GM18519 (cell line): ENCODE measurements around the gene ROBO2.
A peak's percentile ranks its signal among the peaks of the same experiment; 100 is the strongest.

Experiments
- ATAC-seq: cut with Tn5 transposase; IDR thresholded peaks from one replicate; pipeline ENCODE4 v1.9.1; 2021; ENCODE audit warnings: mild to moderate bottlenecking, moderate library complexity; ENCODE audit not compliant: unreplicated experiment, low FRiP score

ROBO2 gene

DNA sequence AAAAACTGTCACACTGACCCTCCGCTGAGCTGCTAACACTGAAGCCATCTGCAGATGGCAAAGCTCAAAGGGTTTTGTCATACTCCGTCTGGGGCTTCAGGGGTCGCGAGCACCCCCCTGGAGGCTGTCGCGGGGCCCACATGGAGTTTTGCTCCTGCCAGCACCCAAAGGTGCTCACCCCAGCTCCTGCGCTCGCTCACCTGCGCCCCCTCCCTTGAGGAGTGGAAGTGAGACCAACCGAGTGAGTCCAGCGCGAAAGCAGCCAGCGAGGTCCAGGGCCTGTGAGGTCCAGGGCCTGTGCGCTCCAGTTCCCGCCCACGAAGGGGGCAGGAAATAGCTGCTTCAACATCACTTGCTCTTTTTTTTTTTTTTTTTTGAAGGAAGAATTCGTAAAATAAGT is 208.5 kb downstream of the ROBO2 start:
- no peak for ATAC-seq

- no peak for ATAC-seq
Observed at GRCh38 chr3:77251136-77251535, 211.2 kb downstream of the ROBO2 start.

DNA sequence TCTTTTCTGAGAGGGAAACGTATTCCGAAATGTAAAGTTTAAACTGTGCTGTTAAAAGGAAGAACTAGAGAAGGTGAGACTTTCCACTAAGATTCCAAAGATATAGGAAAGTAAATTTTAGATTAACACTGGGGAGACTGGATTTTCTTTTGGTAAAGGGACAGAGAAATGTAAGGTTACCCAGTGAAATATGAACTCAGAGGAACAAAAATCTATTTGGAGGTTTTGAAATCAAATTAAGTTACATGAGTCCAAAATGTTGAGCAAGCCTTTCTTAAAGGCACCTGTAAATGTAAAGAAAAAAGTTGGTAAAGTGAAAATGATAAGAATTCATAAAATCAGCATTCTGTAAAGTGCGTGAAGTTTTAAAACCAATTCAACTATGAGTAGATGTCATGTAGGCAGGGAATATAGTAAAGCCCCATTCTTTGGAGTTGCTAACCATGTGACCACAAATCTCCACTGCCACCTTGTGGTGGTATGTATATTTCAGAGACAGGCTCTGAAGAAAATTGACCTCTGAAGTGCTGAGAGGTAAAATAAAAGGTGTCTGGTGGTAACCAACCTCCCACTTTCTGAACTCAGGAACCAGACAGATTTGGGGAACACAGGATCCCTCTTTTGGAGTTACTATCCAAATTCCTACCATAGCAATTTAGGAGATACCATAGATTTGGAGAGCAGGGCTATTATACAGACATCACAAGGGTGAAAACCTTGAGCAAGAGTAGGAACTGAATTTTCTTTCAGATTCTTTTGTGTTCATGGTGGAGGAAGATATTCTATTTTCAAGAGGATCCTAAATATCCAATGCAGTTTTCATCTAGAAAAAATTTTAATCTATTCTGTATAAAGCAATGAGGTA is 215.3 kb downstream of the ROBO2 start:
- peak; percentile 86 for ATAC-seq

DNA sequence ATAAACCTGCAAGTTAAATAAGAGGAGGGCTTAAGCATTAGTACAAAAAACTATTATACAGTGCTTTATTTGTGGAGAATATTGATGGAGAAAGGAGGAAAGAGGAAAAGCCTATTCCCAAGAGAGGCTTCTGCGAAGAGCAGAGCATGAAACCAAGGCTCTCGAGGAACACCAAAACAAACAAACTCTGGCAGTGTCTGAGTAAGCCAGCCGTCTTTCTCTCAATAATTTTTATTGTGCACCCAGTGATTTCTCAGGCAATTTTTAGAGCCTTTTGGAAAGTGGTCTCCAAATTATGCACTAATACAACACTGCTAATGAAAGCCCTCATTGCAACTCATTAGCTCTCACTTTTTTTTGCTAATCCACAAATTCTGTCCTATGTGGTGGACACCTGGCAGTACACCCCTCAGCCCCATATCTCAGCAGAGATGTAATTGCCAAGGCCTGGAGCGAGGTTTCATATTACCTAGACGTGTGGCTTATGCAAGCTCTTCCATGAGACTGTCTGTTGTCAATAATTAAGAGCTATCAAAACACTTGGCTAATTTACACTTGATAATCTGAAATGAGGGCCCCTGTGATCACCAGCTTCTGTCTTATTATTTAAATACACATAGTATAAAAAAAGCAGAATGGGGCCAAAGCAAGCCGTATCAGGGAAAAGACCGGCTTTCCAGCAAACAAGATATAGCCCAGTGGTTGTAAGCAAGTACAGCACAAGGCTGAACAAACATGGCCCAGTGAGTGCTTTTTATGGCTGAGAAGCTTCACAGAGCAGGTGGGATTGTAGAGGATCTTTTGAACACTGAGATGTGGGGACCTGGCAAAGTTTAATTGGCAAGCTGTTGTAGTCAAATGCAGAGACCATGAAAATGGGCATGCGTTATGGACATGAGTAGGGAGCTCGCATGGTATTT is 216.9 kb downstream of the ROBO2 start:
- no peak for ATAC-seq

GRCh38 chr3:77259694-77260093 is 219.8 kb downstream of the ROBO2 start:
- ATAC-seq: no peak

GRCh38 chr3:77262361-77262760 is 222.5 kb downstream of the ROBO2 start:
- ATAC-seq: no peak

GRCh38 chr3:77267589-77267988 is 227.7 kb downstream of the ROBO2 start:
- no peak for ATAC-seq

DNA sequence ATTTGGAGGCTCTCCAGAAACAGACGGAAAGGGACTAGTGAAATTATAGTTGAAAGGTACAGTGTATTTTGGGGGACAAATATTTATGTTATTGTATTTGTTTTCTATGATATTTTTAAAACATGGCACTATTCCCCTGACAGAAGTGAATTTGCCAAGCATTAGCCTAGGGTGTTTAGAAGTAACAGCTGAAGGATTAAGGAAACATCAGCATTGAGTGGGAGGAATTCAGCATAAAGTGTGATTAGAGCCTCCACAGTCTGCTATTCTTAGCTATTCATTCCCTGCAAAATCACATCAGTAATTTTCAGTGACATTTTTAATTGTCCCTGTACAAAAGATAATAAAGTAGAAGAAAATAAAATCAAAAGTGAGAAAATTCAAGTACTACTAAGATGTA is 231.4 kb downstream of the ROBO2 start:
- ATAC-seq: no peak

DNA sequence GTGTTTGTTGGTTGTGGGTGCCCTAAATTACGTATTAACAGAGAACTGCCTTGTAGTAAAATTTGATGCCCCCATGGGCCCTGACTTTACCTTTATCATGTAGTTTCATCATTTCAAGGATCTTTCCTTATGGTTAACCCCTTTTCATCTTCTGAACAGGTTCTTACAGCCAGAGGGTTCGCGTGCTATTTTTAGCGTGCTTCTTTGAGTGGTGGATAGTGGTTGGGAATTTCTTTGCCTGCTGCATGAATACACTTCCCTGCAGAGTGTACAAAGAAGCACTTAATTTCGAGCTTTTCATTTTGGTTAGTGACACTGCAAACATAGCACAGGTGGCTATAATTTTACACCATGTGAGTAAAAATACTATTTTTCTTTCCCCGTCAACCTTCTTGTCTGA is 231.8 kb downstream of the ROBO2 start:
- ATAC-seq: no peak

DNA sequence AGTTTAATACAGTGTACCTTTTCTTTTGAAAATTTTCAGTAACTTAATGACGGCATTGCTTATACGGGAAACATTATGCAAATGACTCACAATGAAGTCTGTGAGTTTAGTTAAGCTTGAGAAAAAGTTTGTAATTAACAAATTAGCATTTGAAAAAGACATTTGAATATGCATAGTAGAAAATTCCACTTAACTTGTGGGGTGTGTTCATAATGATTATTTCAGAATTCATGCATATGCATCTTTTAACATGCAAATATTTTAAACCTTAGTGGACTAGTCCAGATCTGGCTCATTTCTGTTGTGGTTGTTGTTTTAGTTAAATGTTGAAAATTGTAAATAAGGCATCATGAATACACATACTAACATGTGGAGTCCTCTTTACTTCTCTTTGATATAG is 239.4 kb downstream of the ROBO2 start:
- ATAC-seq: no peak

DNA sequence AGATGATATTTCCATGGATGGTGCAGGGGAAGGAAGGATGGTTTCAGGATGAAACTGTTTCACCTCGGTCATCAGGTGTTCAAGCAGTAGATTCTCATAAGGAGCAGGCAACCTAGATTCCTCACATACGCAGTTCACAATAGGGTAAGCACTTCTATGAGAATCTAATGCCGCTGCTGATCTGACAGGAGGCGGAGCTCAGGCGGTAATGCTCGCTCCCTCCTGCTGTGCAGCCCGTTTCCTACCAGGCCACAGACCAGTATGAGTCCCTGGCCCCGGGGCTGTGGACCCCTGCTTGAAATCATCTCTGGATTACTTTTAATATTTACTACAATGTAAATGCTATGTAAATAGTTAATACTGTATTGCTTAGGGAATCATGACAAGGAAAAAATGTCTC is 241.8 kb downstream of the ROBO2 start:
- ATAC-seq: no peak

DNA sequence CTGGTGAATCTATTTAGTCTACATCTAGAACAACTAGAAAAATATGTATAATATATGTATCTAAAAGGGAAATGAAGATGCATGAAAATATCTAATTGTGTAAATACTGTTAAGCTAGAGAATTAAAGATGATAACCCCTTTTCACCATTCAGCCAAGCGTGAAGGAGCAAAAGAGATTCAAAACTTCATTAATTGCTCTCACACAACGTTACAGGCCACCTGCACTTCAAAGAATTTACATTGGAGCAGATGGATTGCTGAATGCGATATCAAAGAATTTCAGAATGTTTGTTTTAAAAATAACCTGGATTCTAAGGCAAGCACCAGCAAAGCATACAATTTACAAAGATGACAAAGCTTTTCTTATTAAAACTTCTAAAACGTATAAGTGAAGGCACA is 243.2 kb downstream of the ROBO2 start:
- no peak for ATAC-seq

GRCh38 chr3:77288348-77288747 is 248.4 kb downstream of the ROBO2 start:
- ATAC-seq: no peak

- no peak for ATAC-seq
Observed at GRCh38 chr3:77296527-77296926, 256.6 kb downstream of the ROBO2 start.

- ATAC-seq: no peak
Observed at GRCh38 chr3:77298417-77298816, 258.5 kb downstream of the ROBO2 start.

- ATAC-seq: no peak
Observed at GRCh38 chr3:77303955-77304699, 264.2 kb downstream of the ROBO2 start.

- ATAC-seq: no peak
Observed at GRCh38 chr3:77304700-77305021, 264.8 kb downstream of the ROBO2 start.

DNA sequence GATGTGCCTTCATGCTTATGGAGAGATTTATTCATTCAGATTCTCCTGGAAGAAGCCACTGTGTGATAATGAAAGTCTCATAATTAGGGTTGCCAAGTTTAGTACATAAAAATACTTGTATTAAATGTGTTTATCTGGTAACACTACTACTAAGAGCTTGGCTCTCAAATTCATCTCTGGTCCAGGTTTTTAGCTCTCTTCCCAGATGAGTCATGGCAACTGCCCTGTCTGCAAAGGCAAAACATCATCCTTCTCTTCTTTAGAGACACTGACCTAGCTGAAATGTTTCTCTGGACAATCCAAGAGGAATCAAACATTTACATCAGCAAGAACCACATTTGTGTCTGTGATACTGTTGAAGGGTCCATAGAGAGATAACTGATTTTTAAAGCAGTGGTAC is 269.6 kb downstream of the ROBO2 start:
- no peak for ATAC-seq

DNA sequence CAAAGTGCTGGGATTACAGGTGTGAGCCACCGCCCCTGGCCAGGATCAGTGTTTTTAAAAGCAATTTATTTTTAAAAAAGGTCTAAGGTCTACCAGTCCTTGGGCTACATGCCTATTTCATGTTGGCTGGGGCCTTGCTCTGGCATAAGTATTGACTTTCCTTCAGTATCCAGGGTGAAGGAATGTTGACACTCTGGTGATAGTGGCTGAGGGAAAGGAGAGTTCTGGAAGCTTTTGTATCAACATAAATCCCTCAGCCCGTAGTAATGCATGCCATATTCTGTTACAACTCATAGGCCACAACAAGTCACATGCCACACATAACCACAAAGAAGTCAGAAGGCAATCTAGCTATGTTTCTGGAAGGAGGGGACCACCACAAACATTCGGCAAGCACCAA is 273.9 kb downstream of the ROBO2 start:
- ATAC-seq: no peak

- ATAC-seq: no peak
Observed at GRCh38 chr3:77319711-77320110, 279.8 kb downstream of the ROBO2 start.

- no peak for ATAC-seq
Observed at GRCh38 chr3:77320514-77320913, 280.6 kb downstream of the ROBO2 start.
